Stimulated activated naive B cell treated with anti-CD40 and anti-IgM and Interleukin-4, amounts not matched to agents 10 μg/mL and 1 μg/mL and 100 μg/mL, for 72 hours (primary cell): ENCODE measurements around the gene ZNF169.
"Not testable (repeated sequence)": the region's sequence is repeated elsewhere in the genome, so short reads cannot be mapped to it uniquely, and the experiment has no call there.

Source experiments
- ATAC-seq, 2 donors: fragments of 150-1000 bp; cut with Tn5 transposase; replicated peaks; 2 replicates each; pipeline ENCODE4 v1.10.0; 2021; ENCODE audit warnings: moderate library complexity in 1 of 2
- DNase-seq: peaks from one replicate; pipeline ENCODE4 v3.0.0; 2021
- H3K27ac Mint-ChIP-seq: one replicate; pipeline ENCODE4 v1.8.0; 2022; ENCODE audit warnings: mild to moderate bottlenecking, mixed read lengths
- H3K27me3 Mint-ChIP-seq, 2 donors: one replicate each; pipeline ENCODE4 v1.8.0; 2022; ENCODE audit warnings: mixed read lengths in 2 of 2
- H3K36me3 Mint-ChIP-seq, 2 donors: one replicate each; pipeline ENCODE4 v1.8.0; 2022; ENCODE audit warnings: mixed read lengths in 2 of 2, mild to moderate bottlenecking in 1 of 2
- H3K4me1 Mint-ChIP-seq, 2 donors: one replicate each; pipeline ENCODE4 v1.8.0; 2022; ENCODE audit warnings: mixed read lengths in 2 of 2, mild to moderate bottlenecking in 1 of 2
- H3K4me3 Mint-ChIP-seq, 2 donors: one replicate each; pipeline ENCODE4 v1.8.0; 2022; ENCODE audit warnings: mild to moderate bottlenecking in 2 of 2, mixed read lengths in 2 of 2, moderate library complexity in 1 of 2
- H3K9me3 Mint-ChIP-seq, 2 donors: one replicate each; pipeline ENCODE4 v1.8.0; 2022; ENCODE audit warnings: mixed read lengths in 2 of 2, mild to moderate bottlenecking in 1 of 2

ZNF169 gene

DNA sequence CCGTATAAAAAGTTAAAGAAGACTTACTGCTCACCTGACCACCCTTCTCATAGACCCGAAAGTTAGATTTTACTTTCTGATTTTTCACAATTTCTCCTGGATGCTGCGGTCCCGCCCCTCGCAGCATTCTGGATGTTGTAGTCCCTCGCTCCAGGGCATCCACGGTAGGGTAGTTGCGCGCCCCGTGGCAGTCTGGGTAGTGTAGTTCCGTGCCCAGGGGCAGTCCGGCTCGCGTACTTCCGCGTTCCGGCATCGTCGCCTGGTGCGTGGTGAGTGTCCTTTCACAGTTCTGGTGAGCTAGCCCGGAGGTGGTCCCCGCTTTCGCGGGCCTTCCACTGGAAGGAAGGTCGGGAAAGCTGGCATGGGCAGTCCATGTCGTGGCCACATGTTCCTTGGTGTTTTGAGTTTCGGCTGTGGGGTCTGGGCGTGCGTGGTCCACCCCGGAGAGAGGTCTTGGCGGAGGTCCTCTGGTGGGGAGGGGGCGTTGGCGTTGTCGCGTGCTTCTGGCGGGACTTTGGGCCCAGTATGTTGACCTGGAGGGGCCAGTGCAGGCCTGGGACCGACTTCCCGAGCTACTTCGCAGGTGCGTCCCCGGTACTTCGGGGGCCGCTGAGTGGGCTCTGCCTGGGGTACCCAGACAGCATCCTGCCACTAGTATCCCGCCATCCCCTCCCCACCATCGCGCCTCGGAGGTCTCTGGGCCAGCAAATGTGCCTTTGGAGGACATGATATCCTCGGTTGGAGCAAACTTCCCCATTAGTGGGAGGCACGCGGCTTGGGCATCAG, at the start of gene ZNF169:
Gene ZNF169, plus strand, starts transcription at position 222 of the 786 bp plus-strand sequence. CDS start 19,515 bp downstream, outside the sequence.
- peak; percentile 100 for ATAC-seq
- Mint-ChIP-seq H3K4me3 (peak within 1 kb of the TSS; percentile 99), H3K36me3 (peaks cover 14 to 29% of the 10 kb centered on the region in 2 donors), H3K27me3 (peaks cover 6 to 9% of the 10 kb centered on the region in 2 donors), H3K27ac (peak within 1 kb of the TSS; percentile 99), H3K4me1 (peaks cover 28 to 44% of the 10 kb centered on the region in 2 donors), H3K9me3 (no peaks in the 10 kb centered on the region)
- peak; percentile 84 for DNase-seq

DNA sequence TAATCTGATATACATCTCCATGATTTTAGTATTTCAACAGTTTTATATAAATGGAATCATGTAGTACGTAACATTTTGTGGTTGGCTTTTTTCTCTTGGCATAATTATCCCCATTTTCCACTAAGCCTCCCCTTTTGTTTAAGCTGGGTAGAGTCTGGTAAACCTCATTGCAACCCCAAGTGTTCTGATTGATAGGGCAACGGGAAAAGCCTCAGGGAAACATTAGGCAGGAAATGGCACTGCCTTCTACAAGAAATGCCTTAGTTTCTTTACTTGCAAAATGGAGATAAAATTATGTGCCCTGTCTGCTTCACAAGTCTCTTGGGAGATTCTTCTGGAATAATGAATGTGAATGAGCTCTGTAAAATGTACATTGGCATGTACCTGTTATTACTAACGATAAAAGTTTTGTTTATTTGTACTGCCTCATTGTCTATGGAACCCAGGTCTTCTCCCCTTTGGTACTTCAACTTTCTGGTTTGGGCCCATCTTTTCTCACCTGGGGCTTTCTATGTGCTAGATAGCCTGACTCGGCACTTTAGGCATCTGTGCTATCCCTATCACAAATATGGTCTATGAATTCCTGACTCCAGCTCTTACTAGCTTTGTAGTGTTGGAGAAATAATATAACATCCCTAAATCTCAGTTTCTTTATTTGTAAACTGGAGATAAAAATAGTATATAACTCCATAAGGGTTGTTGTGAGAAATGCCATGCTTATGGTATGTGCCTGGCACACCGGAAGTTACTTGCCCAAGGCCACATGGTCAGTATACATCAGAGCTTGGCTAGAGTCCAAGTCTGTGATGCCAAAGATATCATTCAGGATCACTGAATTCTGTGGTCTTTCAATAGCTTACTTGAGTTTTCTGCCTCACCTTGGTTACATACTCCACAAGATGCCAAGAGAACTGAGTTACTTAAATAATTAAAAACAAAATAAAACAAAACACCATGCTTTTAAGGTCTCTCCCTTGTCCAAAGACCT, 48.2 kb upstream of the ZNF169 start:
- ATAC-seq (no peak), DNase-seq (no peak)
- H3K4me3 Mint-ChIP-seq: no peak overlapping the region
- H3K27ac Mint-ChIP-seq: no peak overlapping the region
- H3K36me3 Mint-ChIP-seq: no peaks in the 10 kb centered on the region
- no peaks in the 10 kb centered on the region for H3K9me3 Mint-ChIP-seq
- H3K27me3 Mint-ChIP-seq: peaks cover 3 to 12% of the 10 kb centered on the region in 2 donors
- H3K4me1 Mint-ChIP-seq: peaks cover 2 to 6% of the 10 kb centered on the region in 2 donors

DNA sequence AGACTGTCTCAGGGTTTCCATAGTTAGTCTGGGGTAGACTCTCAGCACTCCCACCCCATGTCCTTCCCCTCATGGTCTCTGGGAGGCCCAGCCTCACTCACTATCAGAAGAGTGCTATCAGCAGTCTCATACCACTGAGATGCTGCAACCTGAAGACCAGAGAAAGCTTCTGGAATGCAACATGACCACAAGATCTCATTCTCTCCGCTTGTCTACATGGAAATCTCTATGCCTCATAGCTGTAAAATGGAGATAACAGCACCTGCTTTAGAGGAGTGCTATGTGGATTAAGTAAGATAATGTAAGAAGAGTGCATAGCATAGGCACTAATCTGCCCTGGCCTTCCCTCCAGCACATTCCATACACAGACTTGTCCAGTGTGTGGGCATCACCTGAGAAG, 47.0 kb upstream of the ZNF169 start:
- DNase-seq (no peak), ATAC-seq (no peak)
- Mint-ChIP-seq H3K27me3 (peaks cover 3 to 20% of the 10 kb centered on the region in 2 donors), H3K9me3 (no peaks in the 10 kb centered on the region), H3K36me3 (no peaks in the 10 kb centered on the region), H3K4me3 (no peak overlapping the region), H3K4me1 (peaks cover 2 to 6% of the 10 kb centered on the region in 2 donors), H3K27ac (no peak overlapping the region)

DNA sequence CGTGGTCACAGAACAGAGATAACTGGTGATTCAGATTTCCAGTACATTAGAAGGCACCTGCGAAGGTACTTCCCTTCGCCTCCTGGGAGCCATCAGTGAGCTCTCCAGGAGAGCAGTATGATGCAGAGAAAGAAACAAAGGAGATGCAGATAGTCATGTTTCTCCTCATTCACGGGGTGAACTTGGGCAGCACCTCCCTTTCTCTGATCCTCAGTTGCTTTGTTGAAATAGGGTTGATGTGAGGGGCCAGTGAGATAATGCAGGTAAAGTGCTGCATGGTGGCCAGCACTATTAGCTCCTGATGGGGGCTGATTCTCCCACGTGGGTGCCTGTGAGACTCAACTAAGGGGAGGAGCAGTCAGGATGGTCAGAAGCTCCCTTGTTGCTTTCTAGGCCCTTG, 46.6 kb upstream of the ZNF169 start:
- H3K27ac Mint-ChIP-seq: peak overlapping the region; percentile 37
- H3K36me3 Mint-ChIP-seq: no peaks in the 10 kb centered on the region
- H3K9me3 Mint-ChIP-seq: no peaks in the 10 kb centered on the region
- H3K4me3 Mint-ChIP-seq: no peak overlapping the region
- DNase-seq: no peak
- peaks cover 2 to 6% of the 10 kb centered on the region in 2 donors for H3K4me1 Mint-ChIP-seq
- peaks cover 3 to 25% of the 10 kb centered on the region in 2 donors for H3K27me3 Mint-ChIP-seq
- ATAC-seq: no peak

DNA sequence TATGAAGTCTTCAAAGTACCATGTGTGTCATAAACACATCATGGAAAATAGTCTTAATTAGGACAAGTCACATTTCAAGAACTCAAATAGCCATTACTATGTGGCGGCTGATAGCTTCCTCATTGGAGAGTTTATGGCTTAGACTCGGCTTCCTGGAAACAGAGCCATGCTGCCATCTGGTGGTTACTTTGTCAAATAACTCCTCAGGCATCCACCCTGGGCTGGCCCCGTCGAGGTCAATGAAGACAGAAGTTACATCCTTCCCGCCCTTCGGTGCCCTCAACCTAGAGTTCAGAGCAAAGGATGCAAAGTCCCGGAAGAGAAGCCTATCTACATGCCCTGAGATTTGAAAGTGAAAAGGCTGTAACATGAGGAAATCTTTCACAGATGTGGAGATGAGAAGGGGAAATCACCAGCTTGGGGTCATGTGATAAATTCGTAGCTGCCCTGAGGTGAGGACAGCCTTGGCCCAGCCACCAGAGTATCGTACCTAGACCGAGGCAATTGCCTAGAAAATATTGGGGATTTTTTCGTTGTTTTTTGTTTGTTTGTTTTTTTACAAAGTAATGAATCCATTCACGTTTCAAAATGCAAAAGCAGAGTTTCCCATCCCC, 45.5 kb upstream of the ZNF169 start:
- H3K9me3 Mint-ChIP-seq: no peaks in the 10 kb centered on the region
- DNase-seq (peak; percentile 69), ATAC-seq (peak; percentile 99)
- H3K27me3 Mint-ChIP-seq: peaks cover 9 to 34% of the 10 kb centered on the region in 2 donors
- H3K4me1 Mint-ChIP-seq: peaks cover 2 to 6% of the 10 kb centered on the region in 2 donors
- H3K27ac Mint-ChIP-seq: no peak overlapping the region
- peak overlapping the region; percentile 61 to 73 for H3K4me3 Mint-ChIP-seq
- H3K36me3 Mint-ChIP-seq: no peaks in the 10 kb centered on the region

DNA sequence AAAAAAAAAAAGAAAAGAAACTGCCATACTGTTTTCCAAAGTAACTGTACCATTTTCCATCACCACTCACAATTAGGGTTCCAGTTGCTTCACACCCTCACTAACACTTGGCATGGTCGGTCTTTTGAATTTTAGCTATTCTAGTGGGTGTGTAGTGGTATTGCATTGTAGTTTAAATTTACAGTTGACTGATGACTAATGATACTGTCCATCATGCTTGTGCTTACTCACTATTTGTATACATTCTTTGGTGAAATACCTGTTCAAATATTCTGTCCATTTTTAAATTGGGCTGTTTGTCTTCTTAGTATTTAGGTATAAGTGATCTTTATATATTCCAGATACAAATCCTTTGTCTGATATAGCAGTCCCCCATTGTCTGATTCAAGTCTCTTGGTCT, 36.2 kb upstream of the ZNF169 start:
- no peak overlapping the region for H3K4me3 Mint-ChIP-seq
- no peaks in the 10 kb centered on the region for H3K4me1 Mint-ChIP-seq
- ATAC-seq (no peak), DNase-seq (no peak)
- H3K36me3 Mint-ChIP-seq: no peaks in the 10 kb centered on the region
- no peak overlapping the region for H3K27ac Mint-ChIP-seq
- peaks cover 4% of the 10 kb centered on the region in 2 donors for H3K9me3 Mint-ChIP-seq
- H3K27me3 Mint-ChIP-seq: peaks cover 4 to 47% of the 10 kb centered on the region in 2 donors

DNA sequence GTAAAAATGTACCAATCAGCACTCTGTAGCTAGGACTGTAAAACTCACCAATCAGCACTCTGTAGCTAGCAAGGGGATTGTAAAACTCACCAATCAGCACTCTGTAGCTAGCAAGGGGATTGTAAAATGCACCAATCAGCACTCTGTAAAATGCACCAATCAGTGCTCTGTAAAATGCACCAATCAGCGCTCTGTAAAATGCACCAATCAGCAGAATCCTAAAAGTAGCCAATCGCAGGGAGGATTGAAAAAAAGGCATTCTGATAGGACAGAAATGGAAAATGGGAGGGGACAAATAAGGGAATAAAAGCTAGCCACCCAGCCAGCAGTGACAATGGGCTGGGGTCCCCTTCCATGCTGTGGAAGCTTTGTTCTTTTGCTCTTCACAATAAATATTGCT, 33.7 kb upstream of the ZNF169 start:
- H3K4me1 Mint-ChIP-seq, H3K36me3 Mint-ChIP-seq, H3K27ac Mint-ChIP-seq, H3K4me3 Mint-ChIP-seq, ATAC-seq, DNase-seq: not testable (repeated sequence)
- Mint-ChIP-seq H3K27me3 (peaks cover 13 to 47% of the 10 kb centered on the region in 2 donors), H3K9me3 (peaks cover 9 to 13% of the 10 kb centered on the region in 2 donors)

DNA sequence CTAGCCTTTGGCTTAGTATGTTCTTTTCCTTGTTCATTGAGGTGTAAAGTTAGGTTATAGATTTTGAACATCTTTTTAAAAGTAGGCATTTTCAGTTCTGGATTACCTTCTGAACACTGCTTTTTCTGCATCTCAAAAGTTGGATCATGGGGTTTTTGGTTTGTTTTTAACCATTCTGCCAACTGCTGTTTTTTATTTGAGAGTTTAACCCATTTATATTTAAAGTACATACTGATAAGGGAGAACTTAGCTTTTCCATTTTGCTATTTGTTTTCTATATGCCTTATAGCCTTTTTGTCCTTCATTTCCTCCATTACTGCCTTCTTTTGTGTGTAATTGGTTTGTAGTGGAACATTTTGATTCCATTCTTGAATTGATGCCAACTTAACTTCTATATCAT, 30.5 kb upstream of the ZNF169 start:
- H3K27me3 Mint-ChIP-seq: peaks cover 19 to 63% of the 10 kb centered on the region in 2 donors
- H3K9me3 Mint-ChIP-seq: peaks cover 9 to 13% of the 10 kb centered on the region in 2 donors
- H3K27ac Mint-ChIP-seq: no peak overlapping the region
- no peak overlapping the region for H3K4me3 Mint-ChIP-seq
- peaks cover 0 to 5% of the 10 kb centered on the region in 2 donors for H3K36me3 Mint-ChIP-seq
- DNase-seq: no peak
- no peak for ATAC-seq
- H3K4me1 Mint-ChIP-seq: no peaks in the 10 kb centered on the region

DNA sequence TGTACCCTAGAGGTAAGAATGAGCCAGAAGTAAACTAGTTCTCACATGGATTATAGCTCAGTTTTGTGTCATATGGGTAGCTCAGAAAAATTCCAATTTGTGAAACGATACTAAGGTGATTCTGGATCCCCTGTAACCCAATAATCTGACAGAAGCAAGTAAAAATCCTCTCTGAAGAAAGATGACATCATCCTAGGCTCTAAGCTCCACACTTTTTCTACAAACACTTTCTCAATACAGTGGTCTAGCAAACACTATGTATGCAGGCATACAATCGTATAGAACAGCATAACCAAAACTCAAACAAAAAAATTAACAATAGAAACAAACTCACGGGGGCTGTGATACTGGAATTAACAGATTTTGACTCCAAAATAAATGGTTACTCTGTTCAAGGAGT, 26.7 kb upstream of the ZNF169 start:
- H3K27me3 Mint-ChIP-seq: peaks cover 19 to 51% of the 10 kb centered on the region in 2 donors
- H3K4me3 Mint-ChIP-seq: no peak overlapping the region
- peaks cover 5 to 9% of the 10 kb centered on the region in 2 donors for H3K9me3 Mint-ChIP-seq
- peaks cover 0 to 5% of the 10 kb centered on the region in 2 donors for H3K36me3 Mint-ChIP-seq
- no peaks in the 10 kb centered on the region for H3K4me1 Mint-ChIP-seq
- DNase-seq (no peak), ATAC-seq (no peak)
- no peak overlapping the region for H3K27ac Mint-ChIP-seq

DNA sequence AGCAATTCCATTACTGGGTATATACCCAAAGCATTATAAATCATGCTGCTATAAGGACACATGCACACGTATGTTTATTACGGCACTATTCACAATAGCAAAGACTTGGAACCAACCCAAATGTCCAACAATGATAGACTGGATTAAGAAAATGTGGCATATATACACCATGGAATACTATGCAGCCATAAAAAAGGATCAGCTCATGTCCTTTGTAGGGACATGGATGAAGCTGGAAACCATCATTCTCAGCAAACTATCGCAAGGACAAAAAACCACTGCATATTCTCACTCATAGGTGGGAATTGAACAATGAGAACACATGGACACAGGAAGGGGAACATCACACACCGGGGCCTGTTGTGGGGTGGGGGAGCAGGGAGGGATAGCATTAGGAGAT, 18.0 kb upstream of the ZNF169 start:
- DNase-seq, ATAC-seq, H3K27ac Mint-ChIP-seq, H3K36me3 Mint-ChIP-seq, H3K9me3 Mint-ChIP-seq, H3K4me1 Mint-ChIP-seq, H3K4me3 Mint-ChIP-seq: not testable (repeated sequence)
- H3K27me3 Mint-ChIP-seq: peaks cover 17 to 32% of the 10 kb centered on the region in 2 donors

DNA sequence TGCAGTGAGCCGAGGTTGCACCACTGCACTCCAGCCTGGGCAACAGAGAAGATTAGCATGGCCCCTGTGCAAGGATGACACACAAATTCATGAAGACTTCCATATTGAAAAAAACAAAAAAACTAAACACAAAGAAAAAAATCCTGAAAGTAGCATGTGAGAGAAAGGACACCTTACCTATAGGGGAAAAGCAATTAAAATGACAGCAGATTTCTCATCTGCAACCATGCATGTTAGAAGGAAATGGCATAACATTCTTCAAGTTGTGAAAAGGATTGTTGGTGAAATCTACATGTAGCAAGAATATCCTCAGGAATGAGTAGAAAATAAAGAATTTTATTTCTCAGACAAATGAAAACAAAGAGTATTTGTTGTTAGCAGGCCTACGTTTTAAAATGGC, 13.4 kb upstream of the ZNF169 start:
- Mint-ChIP-seq H3K4me3 (no peak overlapping the region), H3K27me3 (peaks cover 22 to 26% of the 10 kb centered on the region in 2 donors), H3K27ac (no peak overlapping the region), H3K4me1 (no peaks in the 10 kb centered on the region), H3K9me3 (peaks cover 5 to 8% of the 10 kb centered on the region in 2 donors), H3K36me3 (peaks cover 0 to 4% of the 10 kb centered on the region in 2 donors)
- DNase-seq (no peak), ATAC-seq (no peak)

DNA sequence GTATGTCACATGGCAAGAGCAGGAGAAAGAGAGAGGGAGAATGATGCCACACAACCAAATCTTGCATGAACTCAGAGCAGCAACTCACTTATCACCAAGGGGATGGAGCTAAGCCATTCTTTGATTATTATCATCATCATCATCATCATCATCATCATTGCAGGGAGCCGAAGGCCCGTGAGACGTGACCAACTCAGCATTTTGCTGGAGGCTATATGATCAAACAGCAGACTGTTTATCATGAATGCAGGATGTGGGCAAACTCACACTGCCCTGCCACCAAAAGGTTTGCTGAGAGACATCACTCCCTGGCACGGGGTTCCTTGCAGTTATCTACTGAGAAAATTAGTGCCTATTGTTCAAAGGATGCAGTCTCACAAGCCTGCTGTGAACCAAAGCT, 8.6 kb upstream of the ZNF169 start:
- no peak overlapping the region for H3K27ac Mint-ChIP-seq
- DNase-seq: no peak

DNA sequence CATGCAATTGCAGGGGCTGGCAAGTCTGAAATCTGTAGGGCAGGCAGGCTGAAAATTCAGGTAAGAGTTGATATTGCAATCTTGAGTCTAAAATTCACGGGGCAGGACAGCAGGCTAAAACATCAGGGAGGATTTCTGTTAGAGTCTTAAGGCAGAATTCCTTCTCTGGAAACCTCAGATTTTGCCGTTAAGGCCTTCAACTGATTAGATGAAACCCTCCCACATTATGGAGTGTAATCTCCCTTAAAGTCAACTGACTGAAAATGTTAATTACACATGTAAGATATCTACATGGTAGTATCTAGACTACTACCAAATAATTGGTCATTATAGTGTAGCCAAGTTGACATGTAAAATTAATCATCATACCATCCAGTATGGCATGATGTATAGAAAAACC, 3.1 kb upstream of the ZNF169 start:
- H3K36me3 Mint-ChIP-seq: peaks cover 3 to 9% of the 10 kb centered on the region in 2 donors
- DNase-seq: no peak
- H3K27me3 Mint-ChIP-seq: peaks cover 6 to 9% of the 10 kb centered on the region in 2 donors
- H3K4me3 Mint-ChIP-seq: no peak overlapping the region
- ATAC-seq: no peak
- H3K27ac Mint-ChIP-seq: no peak overlapping the region
- H3K4me1 Mint-ChIP-seq: peaks cover 10 to 17% of the 10 kb centered on the region in 2 donors
- no peaks in the 10 kb centered on the region for H3K9me3 Mint-ChIP-seq

More for the DNA sequence above, 8.6 kb upstream of the ZNF169 start:
- no peak for ATAC-seq
- Mint-ChIP-seq H3K9me3 (no peaks in the 10 kb centered on the region), H3K4me3 (no peak overlapping the region), H3K4me1 (no peaks in the 10 kb centered on the region), H3K27me3 (peaks cover 5 to 14% of the 10 kb centered on the region in 2 donors), H3K36me3 (no peaks in the 10 kb centered on the region)
